HCT116 (cell line): ENCODE data around the gene STMP1. TPM values are rescaled to one million over a fixed set of nuclear protein-coding genes. Genes with fewer than 3 reads are reported as not detected.

ENCODE experiments used
- ATAC-seq: fragments of 200-7000 bp; cut with Tn5 transposase; 2 replicates; pipeline ENCODE4 v1.9.1; 2020; ENCODE audit warnings: mild to moderate bottlenecking, moderate library complexity
- BruUV-seq: library from RNA; stranded (reverse); fragments of 400-500 nt; replicated peaks from 2 replicates; lab custom pipeline; 2021; lab: Mats Ljungman, UMichigan
- CTCF ChIA-PET: fragments of 300-600 bp; sonication (Branson Sonifier 250); formaldehyde crosslinking; loops from one replicate; lab custom pipeline; 2021; ENCODE audit warnings: antibody characterized with exemption; lab: Charles Lee
- POLR2A ChIA-PET: fragments of 300-600, 350-600 bp; sonication (Branson Sonifier 250); formaldehyde crosslinking; loops from one replicate; lab custom pipeline; 2021; ENCODE audit warnings: antibody characterized with exemption; lab: Charles Lee
- RAD21 ChIA-PET, 2 experiments: fragments of 300-600 bp; sonication (Branson Sonifier 250); formaldehyde crosslinking; loops; one replicate each; lab custom pipeline; 2023; ENCODE audit warnings: low total read pairs in 2 of 2; ENCODE audit not compliant: uncharacterized antibody in 2 of 2, unreplicated experiment in 2 of 2, low non-redundant PET in 1 of 2; lab: Charles Lee
- DNase-seq: peaks from one replicate; pipeline ENCODE4 v3.0.0-alpha.2; 2010; ENCODE audit warnings: low read depth, low spot score
- H2AFZ ChIP-seq: fragments of 200-600 bp; shearing (Covaris generic), sonication (generic); 2 replicates; pipeline ENCODE4 v1.6.1; 2017; ENCODE audit warnings: low read depth, mixed run types, mixed read lengths, antibody characterized with exemption, low read length; ENCODE audit not compliant: poor library complexity, severe bottlenecking
- H3K27ac ChIP-seq: 2 replicates; pipeline ENCODE4 v1.5.1; 2012; ENCODE audit warnings: low read depth, low read length
- H3K27me3 ChIP-seq: fragments of 200-600 bp; sonication (generic); 2 replicates; pipeline ENCODE4 v1.6.1; 2016; ENCODE audit warnings: mixed run types, low read length, mixed read lengths; ENCODE audit not compliant: insufficient read depth
- H3K36me3 ChIP-seq, 2 experiments: fragments of 200-500 bp in 1 of 2; fragments of 200-600 bp in 1 of 2; sonication (Bioruptor generic) in 1 of 2; sonication (generic) in 1 of 2; 2 replicates each; pipeline versions ENCODE4 v1.5.1 to v1.6.1; 2014 to 2016; ENCODE audit warnings: low read length in 2 of 2, inconsistent platforms in 1 of 2, mixed read lengths in 1 of 2, mixed run types in 1 of 2; ENCODE audit not compliant: insufficient read depth in 2 of 2, control insufficient read depth in 1 of 2
- H3K4me1 ChIP-seq, 2 experiments: fragments of 200-600 bp in 1 of 2; sonication (generic) in 1 of 2; 2 replicates each; pipeline versions ENCODE4 v1.5.1 to v1.6.1; 2012 to 2017; ENCODE audit warnings: low read length in 2 of 2, inconsistent platforms in 1 of 2, mild to moderate bottlenecking in 1 of 2, mixed read lengths in 1 of 2, mixed run types in 1 of 2, moderate library complexity in 1 of 2; ENCODE audit not compliant: insufficient read depth in 2 of 2, control insufficient read depth in 1 of 2
- H3K4me2 ChIP-seq: fragments of 200-600 bp; sonication (generic); 2 replicates; pipeline ENCODE4 v1.6.1; 2017; ENCODE audit warnings: mixed run types, low read length, mixed read lengths
- H3K4me3 ChIP-seq, 2 experiments: fragments of 200-600 bp in 1 of 2; sonication (generic) in 1 of 2; replicated peaks in 1 of 2; 2 replicates each; pipeline ENCODE4 v1.5.1; 2011 to 2016; ENCODE audit warnings: low read length in 2 of 2, control low read depth in 1 of 2, low read depth in 1 of 2, mild to moderate bottlenecking in 1 of 2, mixed read lengths in 1 of 2, mixed run types in 1 of 2
- H3K79me2 ChIP-seq: fragments of 200-600 bp; sonication (generic); 2 replicates; pipeline ENCODE4 v1.6.1; 2017; ENCODE audit warnings: mild to moderate bottlenecking, mixed run types, low read length, moderate library complexity, mixed read lengths; ENCODE audit not compliant: insufficient read depth
- H3K9ac ChIP-seq: fragments of 200-600 bp; sonication (generic); 2 replicates; pipeline ENCODE4 v1.6.1; 2016; ENCODE audit warnings: low read length, mixed read lengths
- H3K9me2 ChIP-seq: fragments of 200-600 bp; sonication (generic), shearing (Covaris generic); 2 replicates; pipeline ENCODE4 v1.6.1; 2017; ENCODE audit warnings: mixed run types, mild to moderate bottlenecking, moderate library complexity; ENCODE audit not compliant: insufficient read depth
- H3K9me3 ChIP-seq, 2 experiments: fragments of 200-500 bp in 1 of 2; fragments of 200-600 bp in 1 of 2; sonication (Bioruptor generic) in 1 of 2; sonication (generic) in 1 of 2; 2 replicates each; pipeline ENCODE4 v1.6.1; 2014 to 2017; ENCODE audit warnings: low read length in 2 of 2, mixed read lengths in 2 of 2, inconsistent platforms in 1 of 2, low read depth in 1 of 2, mild to moderate bottlenecking in 1 of 2, mixed run types in 1 of 2, moderate library complexity in 1 of 2; ENCODE audit not compliant: control insufficient read depth in 1 of 2, insufficient read depth in 1 of 2
- H4K20me1 ChIP-seq: fragments of 200-600 bp; sonication (generic), shearing (Covaris generic); 2 replicates; pipeline ENCODE4 v1.6.1; 2017; ENCODE audit warnings: mixed run types, mild to moderate bottlenecking, moderate library complexity; ENCODE audit not compliant: insufficient read depth
- CBX3 ChIP-seq: IDR thresholded peaks from 2 replicates; pipeline ENCODE4 v1.6.1; 2012; ENCODE audit warnings: low read depth
- EZH2 ChIP-seq: fragments of 200-600 bp; sonication (generic); IDR thresholded peaks from 2 replicates; pipeline ENCODE4 v1.6.1; 2017; ENCODE audit warnings: antibody characterized with exemption, mixed run types
- EZH2phosphoT487 ChIP-seq: fragments of 200-600 bp; IDR thresholded peaks from 2 replicates; pipeline ENCODE4 v1.6.1; 2018; ENCODE audit warnings: antibody characterized with exemption, borderline replicate concordance
- POLR2A ChIP-seq: IDR thresholded peaks from 2 replicates; pipeline ENCODE4 v1.7.0; 2011; ENCODE audit warnings: borderline replicate concordance; ENCODE audit not compliant: insufficient read depth, insufficient read length; ENCODE audit errors: extremely low read depth
- SIN3A ChIP-seq: IDR thresholded peaks from 2 replicates; pipeline ENCODE4 v1.6.1; 2012; ENCODE audit warnings: low read depth
- SRF ChIP-seq: IDR thresholded peaks from 2 replicates; pipeline ENCODE4 v1.6.1; 2012; ENCODE audit warnings: low read depth
- ZFX ChIP-seq: fragments of 450-650 bp; IDR thresholded peaks from 2 replicates; pipeline ENCODE4 v1.6.1; 2017
- intact Hi-C: fragments of 100-400 bp; cut with micrococcal nuclease; formaldehyde crosslinking; loops from 2 replicates; pipeline ENCODE4 v1.10.0; 2022
- total RNA-seq: library from RNA; stranded (reverse); gene quantifications from one replicate; pipeline ENCODE4 v1.2.1, GENCODE V29; 2021; ENCODE audit not compliant: unreplicated experiment
- TF ChIP-seq, protein P1 (sequence below), 3 experiments: fragments of 200-600 bp in 1 of 3; sonication (generic) in 1 of 3; IDR thresholded peaks in 2 of 3; conservative IDR thresholded peaks in 1 of 3; 2 replicates each; pipeline ENCODE4 v1.5.1; 2012 to 2017; ENCODE audit warnings: low read depth in 2 of 3, low read length in 2 of 3, antibody characterized with exemption in 1 of 3, borderline replicate concordance in 1 of 3, control low read depth in 1 of 3, mild to moderate bottlenecking in 1 of 3, mixed read lengths in 1 of 3, mixed run types in 1 of 3, moderate library complexity in 1 of 3; ENCODE audit not compliant: insufficient read depth in 1 of 3
- TF ChIP-seq, protein P2 (sequence below): IDR thresholded peaks from 2 replicates; pipeline ENCODE4 v1.6.1; 2012
- TF ChIP-seq, protein P3 (sequence below): IDR thresholded peaks from 2 replicates; pipeline ENCODE4 v1.6.1; 2011; ENCODE audit warnings: mild to moderate bottlenecking, low read length, moderate library complexity; ENCODE audit not compliant: insufficient replicate concordance; ENCODE audit errors: extremely low read depth

Gene STMP1
- total RNA-seq, 1 experiment from 2014 or later, result 32.8 TPM

DNA sequence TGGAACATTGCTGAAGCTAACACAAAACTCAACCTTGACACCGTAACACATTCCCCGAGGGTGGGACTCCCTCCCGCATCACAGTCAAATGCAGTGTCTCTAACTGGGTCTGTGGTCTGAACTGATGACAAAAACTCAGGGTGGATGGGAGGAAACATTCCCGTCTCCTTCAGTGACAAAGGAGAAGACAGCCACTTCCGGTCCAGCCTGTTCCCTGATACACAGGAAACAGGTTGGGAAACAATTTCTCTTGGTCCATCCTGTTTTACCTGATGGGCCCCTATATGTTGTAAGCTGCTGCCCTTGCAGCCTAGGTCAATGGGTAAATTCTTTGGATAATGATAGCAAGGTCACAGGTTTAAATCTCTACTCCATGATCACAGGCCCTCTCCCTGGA is 45.3 kb downstream of the STMP1 start:
- no peak overlapping the region for H3K9ac ChIP-seq

More for the DNA sequence above, 45.3 kb downstream of the STMP1 start:
- RAD21 ChIA-PET, result no interaction called here
- no peaks in the 10 kb centered on the region for H3K9me2 ChIP-seq
- no peak overlapping the region for H3K4me3 ChIP-seq
- intact Hi-C loops, result no loop called here
- BruUV-seq, result no TSS peak
- no peak overlapping the region for H3K4me2 ChIP-seq
- H2AFZ ChIP-seq, result no peak overlapping the region
- no peaks in the 10 kb centered on the region for H4K20me1 ChIP-seq
- DNase-seq (no peak), ATAC-seq (no peak)
- no peaks in the 10 kb centered on the region for H3K79me2 ChIP-seq
- POLR2A ChIA-PET, result no interaction called here
- H3K27ac ChIP-seq, result no peak overlapping the region
- CTCF ChIA-PET, result interaction anchor here (1.2 kb wide), 1 partner anchor 10 kb away, joined by 3 read pairs; no protein-coding TSS in a partner anchor
- no peaks in the 10 kb centered on the region for H3K36me3 ChIP-seq
- TF ChIP-seq EZH2 (no peak), ZFX (no peak), EZH2phosphoT487 (no peak), SIN3A (no peak), POLR2A (no peak), CBX3 (no peak), SRF (no peak)
- TF ChIP-seq, protein P1, sequence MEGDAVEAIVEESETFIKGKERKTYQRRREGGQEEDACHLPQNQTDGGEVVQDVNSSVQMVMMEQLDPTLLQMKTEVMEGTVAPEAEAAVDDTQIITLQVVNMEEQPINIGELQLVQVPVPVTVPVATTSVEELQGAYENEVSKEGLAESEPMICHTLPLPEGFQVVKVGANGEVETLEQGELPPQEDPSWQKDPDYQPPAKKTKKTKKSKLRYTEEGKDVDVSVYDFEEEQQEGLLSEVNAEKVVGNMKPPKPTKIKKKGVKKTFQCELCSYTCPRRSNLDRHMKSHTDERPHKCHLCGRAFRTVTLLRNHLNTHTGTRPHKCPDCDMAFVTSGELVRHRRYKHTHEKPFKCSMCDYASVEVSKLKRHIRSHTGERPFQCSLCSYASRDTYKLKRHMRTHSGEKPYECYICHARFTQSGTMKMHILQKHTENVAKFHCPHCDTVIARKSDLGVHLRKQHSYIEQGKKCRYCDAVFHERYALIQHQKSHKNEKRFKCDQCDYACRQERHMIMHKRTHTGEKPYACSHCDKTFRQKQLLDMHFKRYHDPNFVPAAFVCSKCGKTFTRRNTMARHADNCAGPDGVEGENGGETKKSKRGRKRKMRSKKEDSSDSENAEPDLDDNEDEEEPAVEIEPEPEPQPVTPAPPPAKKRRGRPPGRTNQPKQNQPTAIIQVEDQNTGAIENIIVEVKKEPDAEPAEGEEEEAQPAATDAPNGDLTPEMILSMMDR (IDR thresholded peaks at IDR 0.05 in 2 of 3, conservative IDR thresholded peaks at IDR 0.05 in 1 of 3; ENCODE audit: borderline replicate concordance in 1 of 3, insufficient read depth in 1 of 3, low read depth in 2 of 3, low read length in 2 of 3), result no peak
- TF ChIP-seq, protein P2, sequence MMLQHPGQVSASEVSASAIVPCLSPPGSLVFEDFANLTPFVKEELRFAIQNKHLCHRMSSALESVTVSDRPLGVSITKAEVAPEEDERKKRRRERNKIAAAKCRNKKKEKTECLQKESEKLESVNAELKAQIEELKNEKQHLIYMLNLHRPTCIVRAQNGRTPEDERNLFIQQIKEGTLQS, result no peak
- TF ChIP-seq, protein P3, sequence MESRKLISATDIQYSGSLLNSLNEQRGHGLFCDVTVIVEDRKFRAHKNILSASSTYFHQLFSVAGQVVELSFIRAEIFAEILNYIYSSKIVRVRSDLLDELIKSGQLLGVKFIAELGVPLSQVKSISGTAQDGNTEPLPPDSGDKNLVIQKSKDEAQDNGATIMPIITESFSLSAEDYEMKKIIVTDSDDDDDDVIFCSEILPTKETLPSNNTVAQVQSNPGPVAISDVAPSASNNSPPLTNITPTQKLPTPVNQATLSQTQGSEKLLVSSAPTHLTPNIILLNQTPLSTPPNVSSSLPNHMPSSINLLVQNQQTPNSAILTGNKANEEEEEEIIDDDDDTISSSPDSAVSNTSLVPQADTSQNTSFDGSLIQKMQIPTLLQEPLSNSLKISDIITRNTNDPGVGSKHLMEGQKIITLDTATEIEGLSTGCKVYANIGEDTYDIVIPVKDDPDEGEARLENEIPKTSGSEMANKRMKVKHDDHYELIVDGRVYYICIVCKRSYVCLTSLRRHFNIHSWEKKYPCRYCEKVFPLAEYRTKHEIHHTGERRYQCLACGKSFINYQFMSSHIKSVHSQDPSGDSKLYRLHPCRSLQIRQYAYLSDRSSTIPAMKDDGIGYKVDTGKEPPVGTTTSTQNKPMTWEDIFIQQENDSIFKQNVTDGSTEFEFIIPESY, result no peak
- H3K4me1 ChIP-seq, result peaks cover 0 to 9% of the 10 kb centered on the region in 2 experiments; a peak in 1 of 4 replicates
- H3K9me3 ChIP-seq, result no peaks in the 10 kb centered on the region
- H3K27me3 ChIP-seq, result no peaks in the 10 kb centered on the region
